GM12892 (cell line): Measurements from ENCODE around the gene POLR2H.

Experiments
- POLR2A ChIP-seq: IDR thresholded peaks from 2 replicates; pipeline ENCODE4 v1.6.1; 2011; ENCODE audit warnings: low read depth, low read length, control low read depth
- POLR2AphosphoS5 ChIP-seq: IDR thresholded peaks from 2 replicates; pipeline ENCODE4 v1.6.1; 2011; ENCODE audit warnings: low read depth, low read length, control low read depth
- TAF1 ChIP-seq: IDR thresholded peaks from 2 replicates; pipeline ENCODE4 v1.6.1; 2011; ENCODE audit warnings: low read depth, mild to moderate bottlenecking, control low read depth, low read length, borderline replicate concordance

DNA sequence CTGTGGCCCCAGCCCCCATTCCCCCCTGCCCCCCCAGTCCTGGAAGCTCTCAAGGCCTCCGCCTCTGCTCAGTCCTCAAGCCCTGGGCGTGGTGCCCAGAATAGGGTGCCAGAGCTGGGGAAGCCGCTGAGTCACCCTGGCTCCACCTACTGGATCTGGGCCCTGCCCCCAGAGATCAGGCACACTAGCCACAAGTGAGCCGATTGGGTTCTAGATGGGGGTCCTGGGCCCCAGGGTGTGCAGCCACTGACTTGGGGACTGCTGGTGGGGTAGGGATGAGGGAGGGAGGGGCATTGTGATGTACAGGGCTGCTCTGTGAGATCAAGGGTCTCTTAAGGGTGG is 41.4 kb upstream of the POLR2H start:
- TF ChIP-seq POLR2A (no peak), POLR2AphosphoS5 (no peak), TAF1 (no peak)
